Left ventricle myocardium inferior (tissue), 1 donor: Measurements from ENCODE around the gene CPOX. TPM values are rescaled to one million over a fixed set of nuclear protein-coding genes. Genes with fewer than 3 reads are reported as not detected.

Experiments
- DNase-seq: peaks from one replicate; pipeline ENCODE4 v3.0.0-alpha.2; 2020
- H3K27ac ChIP-seq: fragments of 200-600 bp; replicated peaks from 2 replicates; pipeline ENCODE4 v1.8.0; 2021
- H3K27me3 ChIP-seq: fragments of 200-600 bp; 2 replicates; pipeline ENCODE4 v1.8.0; 2021; ENCODE audit warnings: low read depth
- H3K36me3 ChIP-seq: fragments of 200-600 bp; 2 replicates; pipeline ENCODE4 v1.8.0; 2021
- H3K4me1 ChIP-seq: fragments of 200-600 bp; 2 replicates; pipeline ENCODE4 v1.8.0; 2021
- H3K4me3 ChIP-seq: fragments of 200-600 bp; 2 replicates; pipeline ENCODE4 v1.8.0; 2021; ENCODE audit warnings: mild to moderate bottlenecking, moderate library complexity
- H3K9me3 ChIP-seq: fragments of 200-600 bp; replicated peaks from 2 replicates; pipeline ENCODE4 v1.8.0; 2021
- CTCF ChIP-seq: fragments of 200-600 bp; IDR thresholded peaks from 2 replicates; pipeline ENCODE4 v1.8.0; 2021; ENCODE audit warnings: antibody characterized with exemption, mild to moderate bottlenecking, borderline replicate concordance
- intact Hi-C: fragments of 100-400 bp; cut with micrococcal nuclease; formaldehyde crosslinking; loops from one replicate; pipeline ENCODE4 v1.11.0; 2022
- total RNA-seq: library from RNA; stranded (reverse); fragmentation: NEBNext Ultra II Directional; extraction: Animal tissue kit (Norgen Biotek cat#: 25700); gene quantifications from one replicate; pipeline ENCODE4 v1.2.1, GENCODE V29; 2021
- donor health status: DM: no; HTN: yes; CAD: no; lungs with severe emphysema.

The CPOX gene
- total RNA-seq, 1 donor from 2014 or later: 12.8 TPM

GRCh38 chr3:98550833-98551232, 42.6 kb downstream of the CPOX start:
- Histone ChIP-seq H3K27me3 (no peaks in the 10 kb centered on the region), H3K36me3 (no peaks in the 10 kb centered on the region), H3K27ac (no peak overlapping the region), H3K9me3 (no peaks in the 10 kb centered on the region), H3K4me3 (no peak overlapping the region), H3K4me1 (no peaks in the 10 kb centered on the region)
- no peak for DNase-seq
- no peak for TF ChIP-seq CTCF
- intact Hi-C loops: no loop called here

DNA sequence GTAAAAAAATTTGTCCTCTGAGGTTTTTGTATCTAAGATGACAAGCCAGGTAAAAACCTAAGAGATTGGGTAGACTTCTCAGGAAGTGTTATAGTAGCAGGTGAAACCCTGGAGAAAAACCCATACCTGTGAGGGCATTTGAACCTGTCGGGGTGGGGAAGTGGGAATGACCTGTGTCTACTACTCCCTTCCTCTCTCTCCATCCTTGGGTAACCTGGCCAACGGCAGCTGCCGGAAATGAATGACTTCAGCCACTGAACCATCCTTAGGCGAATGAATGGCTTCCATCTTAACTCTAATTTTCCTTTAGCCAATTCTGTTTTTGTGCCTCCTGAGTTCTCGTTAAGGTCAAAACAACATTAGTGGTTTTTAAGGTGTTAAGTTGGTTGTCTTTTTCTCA, 44.9 kb downstream of the CPOX start:
- TF ChIP-seq CTCF: no peak
- no peak for DNase-seq
- intact Hi-C loops: no loop called here

DNA sequence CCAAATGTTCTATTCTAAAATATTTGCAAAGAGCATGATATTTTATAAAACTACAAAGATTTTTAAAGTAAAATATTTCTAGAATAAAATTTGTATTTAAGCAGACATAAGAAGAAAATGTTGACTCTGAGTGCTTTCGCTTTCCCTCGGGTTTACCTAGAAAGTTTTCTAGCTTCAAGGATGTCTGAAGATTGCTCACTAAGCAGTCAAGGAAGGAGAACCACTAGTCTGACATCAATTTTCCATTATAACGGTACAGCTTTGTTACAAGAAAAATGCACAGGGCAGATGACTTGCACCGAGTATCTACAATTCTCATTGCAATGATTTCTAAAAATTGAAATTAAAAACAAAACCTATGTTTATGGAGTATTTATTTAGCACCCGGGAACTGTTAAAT, 47.5 kb downstream of the CPOX start:
- no peak for DNase-seq
- Histone ChIP-seq H3K36me3 (no peaks in the 10 kb centered on the region), H3K4me1 (no peaks in the 10 kb centered on the region), H3K4me3 (no peak overlapping the region), H3K27me3 (no peaks in the 10 kb centered on the region), H3K27ac (no peak overlapping the region), H3K9me3 (no peaks in the 10 kb centered on the region)
- TF ChIP-seq CTCF: no peak
- intact Hi-C loops: no loop called here

More for the DNA sequence above, 44.9 kb downstream of the CPOX start:
- Histone ChIP-seq H3K4me1 (no peaks in the 10 kb centered on the region), H3K27ac (no peak overlapping the region), H3K27me3 (no peaks in the 10 kb centered on the region), H3K4me3 (no peak overlapping the region), H3K9me3 (no peaks in the 10 kb centered on the region), H3K36me3 (no peaks in the 10 kb centered on the region)

GRCh38 chr3:98542623-98543022, 50.8 kb downstream of the CPOX start:
- no peaks in the 10 kb centered on the region for H3K9me3 ChIP-seq
- DNase-seq: no peak
- no peak overlapping the region for H3K4me3 ChIP-seq
- TF ChIP-seq CTCF: no peak
- intact Hi-C loops: no loop called here
- H3K27me3 ChIP-seq: no peaks in the 10 kb centered on the region
- H3K4me1 ChIP-seq: no peaks in the 10 kb centered on the region
- H3K27ac ChIP-seq: no peak overlapping the region
- H3K36me3 ChIP-seq: no peaks in the 10 kb centered on the region

DNA sequence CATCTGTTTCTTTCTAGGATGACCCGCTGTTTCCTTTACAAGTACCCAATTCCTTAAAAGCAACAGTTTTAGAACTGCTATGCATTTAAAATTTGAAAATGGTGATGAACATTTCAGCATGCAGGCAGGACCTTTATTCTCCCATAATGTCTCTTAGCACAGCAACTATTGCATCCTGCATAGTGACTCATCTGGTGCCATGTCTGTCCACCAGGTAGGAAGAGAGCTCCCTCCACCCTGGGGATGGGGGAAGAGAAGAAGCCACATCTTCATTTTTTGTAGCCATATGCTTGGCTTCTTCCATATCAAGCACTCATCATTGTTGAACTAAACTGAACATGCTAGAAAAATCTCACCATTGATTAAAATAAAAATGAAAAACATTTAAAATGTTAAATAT, 51.7 kb downstream of the CPOX start:
- Histone ChIP-seq H3K4me3 (no peak overlapping the region), H3K9me3 (no peaks in the 10 kb centered on the region), H3K4me1 (no peaks in the 10 kb centered on the region), H3K36me3 (no peaks in the 10 kb centered on the region), H3K27ac (no peak overlapping the region), H3K27me3 (no peaks in the 10 kb centered on the region)
- intact Hi-C loops: no loop called here
- no peak for TF ChIP-seq CTCF
- DNase-seq: no peak

GRCh38 chr3:98540346-98540745, 53.1 kb downstream of the CPOX start:
- H3K27me3 ChIP-seq: no peaks in the 10 kb centered on the region
- no peak for TF ChIP-seq CTCF
- no peaks in the 10 kb centered on the region for H3K9me3 ChIP-seq
- H3K4me1 ChIP-seq: no peaks in the 10 kb centered on the region
- no peak overlapping the region for H3K27ac ChIP-seq
- intact Hi-C loops: no loop called here
- DNase-seq: no peak
- H3K36me3 ChIP-seq: no peaks in the 10 kb centered on the region
- H3K4me3 ChIP-seq: no peak overlapping the region
